Esophagus squamous epithelium (tissue), 5 donors: ENCODE results near the gene AKIRIN1. TPM values are rescaled to one million over a fixed set of nuclear protein-coding genes. Genes with fewer than 3 reads are reported as not detected.
A peak's percentile ranks its signal among the peaks of the same experiment; 100 is the strongest.
"Not testable (repeated sequence)": the region's sequence is repeated elsewhere in the genome, so short reads cannot be mapped to it uniquely, and the experiment has no call there.

Experiments
- DNase-seq: peaks from one replicate; lab custom pipeline; 2025; lab: John Stamatoyannopoulos, UW
- H3K27ac ChIP-seq, 4 donors: fragments of 200-600 bp; sonication (generic); one replicate each; pipeline ENCODE4 v1.5.1; 2016 to 2019; ENCODE audit warnings: mild to moderate bottlenecking in 1 of 4
- H3K27me3 ChIP-seq, 4 donors: fragments of 200-600 bp; sonication (generic); 1 replicate in 3 of 4; 2 replicates in 1 of 4; pipeline versions ENCODE4 v1.5.1 to v1.6.0; 2017 to 2021; ENCODE audit warnings: antibody characterized with exemption in 1 of 4
- H3K36me3 ChIP-seq, 3 donors: fragments of 200-600 bp; sonication (generic); one replicate each; pipeline ENCODE4 v1.5.1; 2016 to 2019
- H3K4me1 ChIP-seq, 3 donors: fragments of 200-600 bp; sonication (generic); one replicate each; pipeline ENCODE4 v1.5.1; 2017 to 2019
- H3K4me3 ChIP-seq, 4 donors: fragments of 200-600 bp; sonication (generic); 1 replicate in 3 of 4; 2 replicates in 1 of 4; pipeline ENCODE4 v1.5.1; 2016 to 2019; ENCODE audit warnings: mild to moderate bottlenecking in 2 of 4, moderate library complexity in 1 of 4
- H3K9me3 ChIP-seq, 3 donors: fragments of 200-600 bp; sonication (generic); one replicate each; pipeline ENCODE4 v1.5.1; 2016 to 2019
- CTCF ChIP-seq, 6 experiments: fragments of 450-650 bp in 4 of 6; fragments of 200-600 bp in 2 of 6; sonication (generic) in 2 of 6; IDR thresholded peaks; one replicate each; pipeline ENCODE4 v1.5.1; 2016 to 2019; ENCODE audit warnings: antibody characterized with exemption in 6 of 6, mild to moderate bottlenecking in 4 of 6, moderate library complexity in 4 of 6
- POLR2A ChIP-seq, 4 donors: fragments of 450-650 bp; IDR thresholded peaks; one replicate each; pipeline ENCODE4 v1.6.1; 2017; ENCODE audit warnings: antibody characterized with exemption in 4 of 4, mild to moderate bottlenecking in 4 of 4, moderate library complexity in 3 of 4
- WGBS, 2 donors: methylation state at CpG; one replicate each; pipeline ENCODE4 v1.1.5; 2018; 5-methylcytosine and 5-hydroxymethylcytosine counted together
- intact Hi-C: fragments of 100-400 bp; cut with DNase I; formaldehyde crosslinking; loops from one replicate; pipeline ENCODE4 v1.15.0; 2022
- total RNA-seq, 4 donors: library from RNA; depleted of rRNA; stranded (reverse); fragments of >200 nt; gene quantifications; one replicate each; pipeline ENCODE4 v1.1.0, GENCODE V29; 2016
- donor health status: DM: yes; HTN: yes; CAD: no.

Gene AKIRIN1
- total RNA-seq, 4 donors from 2014 or later, result 23.5 to 30.0 (median 27.1) TPM

- H3K36me3 ChIP-seq, result no peaks in the 10 kb centered on the region
- H3K4me3 ChIP-seq, result no peak overlapping the region
- DNase-seq, result no peak
- H3K27me3 ChIP-seq, result no peaks in the 10 kb centered on the region
- no peak for TF ChIP-seq POLR2A (IDR thresholded peaks at IDR 0.05)
- TF ChIP-seq CTCF (IDR thresholded peaks at IDR 0.05), result peak in 3 of 6 experiments; percentile 13 to 37 (median 16)
- H3K27ac ChIP-seq, result no peak overlapping the region
- intact Hi-C loops, result no loop called here
- H3K4me1 ChIP-seq, result peaks cover 0 to 24% (median 4%) of the 10 kb centered on the region in 3 donors
- H3K9me3 ChIP-seq, result no peaks in the 10 kb centered on the region
- WGBS, 2 donors, result 55 to 87% methylated on average over 2 to 3 of the region's 3 CpGs
Observed at GRCh38 chr1:38964140-38964548, 26.9 kb upstream of the AKIRIN1 start.

GRCh38 chr1:38973145-38973544, 17.9 kb upstream of the AKIRIN1 start:
- H3K27me3 ChIP-seq, H3K27ac ChIP-seq, DNase-seq, H3K4me3 ChIP-seq, intact Hi-C loops, H3K36me3 ChIP-seq, H3K9me3 ChIP-seq, H3K4me1 ChIP-seq: not testable (repeated sequence)
- 46 to 49% methylated on average over 4 to 6 of the region's 6 CpGs for WGBS, 2 donors

- intact Hi-C loops, result no loop called here
- no peaks in the 10 kb centered on the region for H3K36me3 ChIP-seq
- 64 to 66% methylated on average over 11 to 13 of the region's 13 CpGs for WGBS, 2 donors
- no peak overlapping the region for H3K4me3 ChIP-seq
- DNase-seq, result no peak
- no peaks in the 10 kb centered on the region for H3K4me1 ChIP-seq
- H3K27ac ChIP-seq, result no peak overlapping the region
- H3K9me3 ChIP-seq, result peaks cover 0 to 9% (median 6%) of the 10 kb centered on the region in 3 donors
- H3K27me3 ChIP-seq, result no peaks in the 10 kb centered on the region
- TF ChIP-seq CTCF (IDR thresholded peaks at IDR 0.05) (no peak), POLR2A (IDR thresholded peaks at IDR 0.05) (no peak)
Observed at GRCh38 chr1:38973659-38974437, 17.2 kb upstream of the AKIRIN1 start.

GRCh38 chr1:38977399-38978244, 13.5 kb upstream of the AKIRIN1 start:
- not testable (repeated sequence) for H3K4me1 ChIP-seq, H3K27me3 ChIP-seq

GRCh38 chr1:38978245-38978542, 12.9 kb upstream of the AKIRIN1 start:
- H3K4me3 ChIP-seq, H3K4me1 ChIP-seq, DNase-seq, H3K27ac ChIP-seq, H3K27me3 ChIP-seq, intact Hi-C loops, H3K36me3 ChIP-seq, H3K9me3 ChIP-seq: not testable (repeated sequence)
- 92% methylated on average over 5 of the region's 6 CpGs; no CpG with 5 or more reads in 1 of the 2 donors for WGBS, 2 donors

More at GRCh38 chr1:38977399-38978244, 13.5 kb upstream of the AKIRIN1 start:
- H3K36me3 ChIP-seq, DNase-seq, H3K4me3 ChIP-seq, H3K27ac ChIP-seq, H3K9me3 ChIP-seq, intact Hi-C loops: not testable (repeated sequence)
- 82 to 84% methylated on average over 9 to 11 of the region's 12 CpGs for WGBS, 2 donors

GRCh38 chr1:38979380-38979779, 11.7 kb upstream of the AKIRIN1 start:
- DNase-seq, intact Hi-C loops, H3K27ac ChIP-seq, H3K36me3 ChIP-seq, H3K4me3 ChIP-seq, H3K9me3 ChIP-seq, H3K4me1 ChIP-seq, H3K27me3 ChIP-seq: not testable (repeated sequence)
- WGBS, 2 donors, result 48 to 81% methylated on average over 1 of the region's 1 CpG

- Histone ChIP-seq H3K4me1 (peaks cover 8 to 38% (median 17%) of the 10 kb centered on the region in 3 donors), H3K36me3 (peaks cover 0 to 8% (median 0%) of the 10 kb centered on the region in 3 donors)
- 67 to 79% methylated on average over 2 of the region's 2 CpGs for WGBS, 2 donors
Observed at GRCh38 chr1:38989979-38990378, 1.1 kb upstream of the AKIRIN1 start.

More at GRCh38 chr1:38989979-38990378, 1.1 kb upstream of the AKIRIN1 start:
- Histone ChIP-seq H3K4me3 (no peak overlapping the region), H3K27ac (peak overlapping the region in 3 of 4 donors; percentile 95 to 99 (median 97)), H3K27me3 (no peaks in the 10 kb centered on the region), H3K9me3 (no peaks in the 10 kb centered on the region)
- no peak for DNase-seq
- intact Hi-C loops, result no loop called here
- TF ChIP-seq CTCF (IDR thresholded peaks at IDR 0.05) (no peak), POLR2A (IDR thresholded peaks at IDR 0.05) (no peak)
